OCI-LY3 (cell line): ENCODE data around the gene PRICKLE1.

ENCODE experiments used
- EZH2phosphoT487 ChIP-seq: fragments of 200-600 bp; shearing (Covaris generic); IDR thresholded peaks from 2 replicates; pipeline ENCODE4 v1.6.1; 2018; ENCODE audit warnings: antibody characterized with exemption, mixed run types, low read depth
- TF ChIP-seq, protein P1 (sequence below): fragments of 200-600, 300-600 bp; sonication (generic); IDR thresholded peaks from 2 replicates; pipeline ENCODE4 v1.5.1; 2014; ENCODE audit warnings: antibody characterized with exemption, low read length, low read depth

DNA sequence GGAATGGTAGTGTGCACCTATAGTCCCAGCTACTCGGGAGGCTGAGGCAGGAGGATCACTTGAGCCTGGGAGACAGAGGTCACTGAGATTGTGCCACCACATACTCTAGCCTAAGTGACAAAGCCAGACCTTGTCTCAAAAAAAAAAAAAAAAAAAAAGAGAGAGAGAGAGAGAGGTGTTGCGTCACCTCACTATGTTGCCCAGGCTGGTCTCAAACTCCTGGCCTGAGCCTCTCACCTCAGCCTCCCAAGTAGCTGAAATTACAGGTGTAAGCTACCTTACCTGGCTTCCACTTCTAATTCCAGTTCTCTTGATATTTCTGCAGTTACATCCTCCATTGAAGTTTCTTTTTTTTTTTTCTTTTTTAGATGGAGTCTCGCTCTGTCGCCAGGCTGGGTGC, 94.3 kb downstream of the PRICKLE1 start:
- TF ChIP-seq, protein P1, sequence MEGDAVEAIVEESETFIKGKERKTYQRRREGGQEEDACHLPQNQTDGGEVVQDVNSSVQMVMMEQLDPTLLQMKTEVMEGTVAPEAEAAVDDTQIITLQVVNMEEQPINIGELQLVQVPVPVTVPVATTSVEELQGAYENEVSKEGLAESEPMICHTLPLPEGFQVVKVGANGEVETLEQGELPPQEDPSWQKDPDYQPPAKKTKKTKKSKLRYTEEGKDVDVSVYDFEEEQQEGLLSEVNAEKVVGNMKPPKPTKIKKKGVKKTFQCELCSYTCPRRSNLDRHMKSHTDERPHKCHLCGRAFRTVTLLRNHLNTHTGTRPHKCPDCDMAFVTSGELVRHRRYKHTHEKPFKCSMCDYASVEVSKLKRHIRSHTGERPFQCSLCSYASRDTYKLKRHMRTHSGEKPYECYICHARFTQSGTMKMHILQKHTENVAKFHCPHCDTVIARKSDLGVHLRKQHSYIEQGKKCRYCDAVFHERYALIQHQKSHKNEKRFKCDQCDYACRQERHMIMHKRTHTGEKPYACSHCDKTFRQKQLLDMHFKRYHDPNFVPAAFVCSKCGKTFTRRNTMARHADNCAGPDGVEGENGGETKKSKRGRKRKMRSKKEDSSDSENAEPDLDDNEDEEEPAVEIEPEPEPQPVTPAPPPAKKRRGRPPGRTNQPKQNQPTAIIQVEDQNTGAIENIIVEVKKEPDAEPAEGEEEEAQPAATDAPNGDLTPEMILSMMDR = no peak
- TF ChIP-seq EZH2phosphoT487 = no peak
